Measurements from ENCODE around the gene PTCH1. TPM values are rescaled to one million over a fixed set of nuclear protein-coding genes. Genes with fewer than 3 reads are reported as not detected.

The PTCH1 gene
- total RNA-seq, 2 experiments from 2014 or later, result 15.8 to 17.0 TPM

DNA sequence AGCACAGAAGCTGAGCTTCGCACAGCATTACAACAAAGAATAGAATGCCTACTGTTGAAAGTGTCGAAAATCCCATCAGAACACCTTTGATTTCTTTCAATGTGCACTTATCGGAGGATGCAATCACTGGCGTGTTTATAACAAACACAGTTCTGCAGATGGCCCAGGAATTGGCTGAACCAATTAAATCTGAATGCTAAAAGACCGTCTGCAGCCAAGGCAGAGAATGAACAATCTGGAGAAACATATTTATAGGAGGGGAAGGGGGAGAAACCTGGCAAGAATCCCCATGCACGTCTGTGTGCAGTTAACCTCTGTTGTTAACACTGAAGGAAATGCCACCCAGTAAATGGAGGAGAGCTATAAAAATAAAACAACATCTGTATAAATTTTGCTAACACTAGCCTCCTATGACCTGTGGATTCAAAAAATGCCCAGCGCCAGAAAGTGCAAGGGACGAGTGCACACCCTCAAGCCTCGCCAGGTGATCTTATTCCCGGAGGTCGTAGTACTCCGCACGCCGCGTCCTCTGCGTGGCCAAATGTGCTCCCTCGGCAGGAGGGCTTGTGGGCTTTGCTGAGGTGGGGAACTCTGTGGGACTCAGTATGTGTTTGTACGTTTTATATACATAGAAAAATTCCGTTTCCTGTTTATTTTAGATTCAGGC lies 56.8 kb downstream of the PTCH1 start:
- ChIA-PET CTCF (no interaction called here), POLR2A (no interaction called here)
- ATAC-seq (ENCODE audit: poor library complexity), result no peak
- H3K36me3 ChIP-seq (ENCODE audit: insufficient read depth, low read length), result peaks cover 18% of the 10 kb centered on the region
- no peaks in the 10 kb centered on the region for H3K27me3 ChIP-seq (ENCODE audit: control insufficient read depth in 1 of 2, insufficient read depth in 2 of 2, low read length in 2 of 2)
- no peak overlapping the region for H3K27ac ChIP-seq (ENCODE audit: low read depth in 1 of 2, low read length in 2 of 2)
- no peak for DNase-seq
- no peaks in the 10 kb centered on the region for H3K9me3 ChIP-seq (ENCODE audit: control insufficient read depth in 1 of 2, insufficient read depth in 1 of 2, low read length in 2 of 2)
- no peak overlapping the region for H3K4me3 ChIP-seq (ENCODE audit: low read length)
- Mint-ChIP-seq H3K4me1 (ENCODE audit: low read depth) (peaks cover 42% of the 10 kb centered on the region), H3K9me3 (no peaks in the 10 kb centered on the region), H3K4me3 (no peak overlapping the region), H3K36me3 (ENCODE audit: low read depth) (peaks cover 81% of the 10 kb centered on the region), H3K27ac (no peak overlapping the region), H3K27me3 (no peaks in the 10 kb centered on the region)
- peaks cover 28% of the 10 kb centered on the region for H3K4me1 ChIP-seq (ENCODE audit: insufficient read depth, low read length)
- TF ChIP-seq, protein P1, sequence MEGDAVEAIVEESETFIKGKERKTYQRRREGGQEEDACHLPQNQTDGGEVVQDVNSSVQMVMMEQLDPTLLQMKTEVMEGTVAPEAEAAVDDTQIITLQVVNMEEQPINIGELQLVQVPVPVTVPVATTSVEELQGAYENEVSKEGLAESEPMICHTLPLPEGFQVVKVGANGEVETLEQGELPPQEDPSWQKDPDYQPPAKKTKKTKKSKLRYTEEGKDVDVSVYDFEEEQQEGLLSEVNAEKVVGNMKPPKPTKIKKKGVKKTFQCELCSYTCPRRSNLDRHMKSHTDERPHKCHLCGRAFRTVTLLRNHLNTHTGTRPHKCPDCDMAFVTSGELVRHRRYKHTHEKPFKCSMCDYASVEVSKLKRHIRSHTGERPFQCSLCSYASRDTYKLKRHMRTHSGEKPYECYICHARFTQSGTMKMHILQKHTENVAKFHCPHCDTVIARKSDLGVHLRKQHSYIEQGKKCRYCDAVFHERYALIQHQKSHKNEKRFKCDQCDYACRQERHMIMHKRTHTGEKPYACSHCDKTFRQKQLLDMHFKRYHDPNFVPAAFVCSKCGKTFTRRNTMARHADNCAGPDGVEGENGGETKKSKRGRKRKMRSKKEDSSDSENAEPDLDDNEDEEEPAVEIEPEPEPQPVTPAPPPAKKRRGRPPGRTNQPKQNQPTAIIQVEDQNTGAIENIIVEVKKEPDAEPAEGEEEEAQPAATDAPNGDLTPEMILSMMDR (IDR thresholded peaks at IDR 0.05), result no peak
- intact Hi-C loops (cut with DNase I, micrococcal nuclease), result no loop called here

DNA sequence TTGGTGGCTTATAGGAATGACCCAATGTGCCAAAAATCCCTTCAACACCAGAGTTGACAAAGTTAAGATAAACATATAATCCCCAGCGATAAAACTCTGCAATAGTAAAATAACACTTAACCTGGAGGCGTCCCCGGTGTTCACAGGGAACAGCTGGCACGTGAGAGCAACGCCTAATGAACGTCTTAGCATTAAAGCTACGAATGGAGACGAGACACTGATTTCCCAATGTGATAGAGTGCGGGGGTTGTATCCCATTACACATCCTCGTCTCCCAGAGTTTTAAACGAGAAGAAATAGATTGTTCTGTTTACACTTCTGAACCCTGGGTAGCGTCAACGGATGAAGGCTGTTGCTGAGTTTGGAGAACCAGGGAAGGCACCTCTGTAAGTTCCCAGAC lies 57.6 kb downstream of the PTCH1 start:
- Mint-ChIP-seq H3K4me3 (no peak overlapping the region), H3K9me3 (no peaks in the 10 kb centered on the region), H3K36me3 (ENCODE audit: low read depth) (peaks cover 80% of the 10 kb centered on the region), H3K27me3 (no peaks in the 10 kb centered on the region), H3K27ac (no peak overlapping the region), H3K4me1 (ENCODE audit: low read depth) (peaks cover 37% of the 10 kb centered on the region)
- H3K27ac ChIP-seq (ENCODE audit: low read depth in 1 of 2, low read length in 2 of 2), result no peak overlapping the region
- ATAC-seq (ENCODE audit: poor library complexity) (no peak), DNase-seq (no peak)
- H3K4me1 ChIP-seq (ENCODE audit: insufficient read depth, low read length), result peaks cover 28% of the 10 kb centered on the region
- ChIA-PET CTCF (no interaction called here), POLR2A (no interaction called here)
- intact Hi-C loops (cut with DNase I, micrococcal nuclease), result no loop called here
- H3K36me3 ChIP-seq (ENCODE audit: insufficient read depth, low read length), result peaks cover 18% of the 10 kb centered on the region
- no peaks in the 10 kb centered on the region for H3K27me3 ChIP-seq (ENCODE audit: control insufficient read depth in 1 of 2, insufficient read depth in 2 of 2, low read length in 2 of 2)
- H3K9me3 ChIP-seq (ENCODE audit: control insufficient read depth in 1 of 2, insufficient read depth in 1 of 2, low read length in 2 of 2), result no peaks in the 10 kb centered on the region
- TF ChIP-seq, protein P1 (IDR thresholded peaks at IDR 0.05), result no peak
- H3K4me3 ChIP-seq (ENCODE audit: low read length), result no peak overlapping the region

DNA sequence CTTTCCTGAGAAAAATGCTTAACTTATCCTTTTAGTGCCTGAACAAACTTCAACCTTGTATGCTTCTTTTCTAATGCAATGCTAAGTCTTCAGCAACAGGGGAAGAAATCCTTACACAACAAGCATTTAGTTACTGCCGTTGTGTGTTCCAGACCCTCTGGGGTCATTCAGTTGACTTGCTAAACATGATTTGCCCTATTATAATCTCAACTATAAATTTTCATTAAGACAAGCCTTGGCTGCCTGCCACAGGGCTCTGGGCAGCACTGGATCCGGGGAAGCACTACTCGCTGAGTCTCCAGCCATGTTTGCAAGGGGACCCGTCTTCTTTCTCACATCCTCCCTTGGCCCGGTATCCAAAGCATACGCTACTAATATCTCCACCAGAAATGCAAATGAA lies 58.1 kb downstream of the PTCH1 start:
- ChIA-PET CTCF (no interaction called here), POLR2A (no interaction called here)
- Histone ChIP-seq H3K27me3 (ENCODE audit: control insufficient read depth in 1 of 2, insufficient read depth in 2 of 2, low read length in 2 of 2) (no peaks in the 10 kb centered on the region), H3K36me3 (ENCODE audit: insufficient read depth, low read length) (peaks cover 21% of the 10 kb centered on the region), H3K4me1 (ENCODE audit: insufficient read depth, low read length) (peaks cover 26% of the 10 kb centered on the region), H3K4me3 (ENCODE audit: low read length) (no peak overlapping the region), H3K27ac (ENCODE audit: low read depth in 1 of 2, low read length in 2 of 2) (no peak overlapping the region), H3K9me3 (ENCODE audit: control insufficient read depth in 1 of 2, insufficient read depth in 1 of 2, low read length in 2 of 2) (no peaks in the 10 kb centered on the region)
- ATAC-seq (ENCODE audit: poor library complexity), result no peak
- no peak for DNase-seq
- Mint-ChIP-seq H3K9me3 (no peaks in the 10 kb centered on the region), H3K36me3 (ENCODE audit: low read depth) (peaks cover 86% of the 10 kb centered on the region), H3K4me3 (no peak overlapping the region), H3K27me3 (no peaks in the 10 kb centered on the region), H3K4me1 (ENCODE audit: low read depth) (peaks cover 32% of the 10 kb centered on the region), H3K27ac (no peak overlapping the region)
- intact Hi-C loops (cut with DNase I, micrococcal nuclease), result no loop called here
- TF ChIP-seq, protein P1 (IDR thresholded peaks at IDR 0.05), result no peak

Measured in CD4-positive, alpha-beta T cell (primary cell).